Panc1 (cell line): ENCODE data around the gene FXR2. TPM values are rescaled to one million over a fixed set of nuclear protein-coding genes. Genes with fewer than 3 reads are reported as not detected.
"Not testable (repeated sequence)": the region's sequence is repeated elsewhere in the genome, so short reads cannot be mapped to it uniquely, and the experiment has no call there.

ENCODE experiments used
- ATAC-seq: fragments of 200-7000 bp; cut with Tn5 transposase; 2 replicates; pipeline ENCODE4 v1.9.1; 2020; ENCODE audit warnings: mild to moderate bottlenecking, moderate library complexity
- BruUV-seq: library from RNA; stranded (reverse); fragments of 400-500 nt; replicated peaks from 2 replicates; lab custom pipeline; 2021; lab: Mats Ljungman, UMichigan
- CTCF ChIA-PET: fragments of 300-600 bp; sonication (Branson Sonifier 250); formaldehyde crosslinking; loops from one replicate; lab custom pipeline; 2022; ENCODE audit warnings: antibody characterized with exemption; lab: Charles Lee
- POLR2A ChIA-PET: fragments of 300-600 bp; sonication (Branson Sonifier 250); formaldehyde crosslinking; loops from one replicate; lab custom pipeline; 2022; ENCODE audit warnings: antibody characterized with exemption; lab: Charles Lee
- DNase-seq: peaks from one replicate; pipeline ENCODE4 v3.0.0-alpha.2; 2010; ENCODE audit warnings: low read depth, low spot score
- H3K27ac ChIP-seq: 2 replicates; pipeline ENCODE4 v1.5.1; 2011; ENCODE audit warnings: mild to moderate bottlenecking, low read length, inconsistent platforms
- H3K27me3 ChIP-seq: fragments of 200-500 bp; sonication (Bioruptor generic); 2 replicates; pipeline ENCODE4 v1.6.0; 2014; ENCODE audit warnings: low read length, inconsistent platforms; ENCODE audit not compliant: control insufficient read depth, insufficient read depth
- H3K36me3 ChIP-seq: fragments of 200-500 bp; sonication (Bioruptor generic); 2 replicates; pipeline ENCODE4 v1.5.1; 2014; ENCODE audit warnings: inconsistent platforms, mild to moderate bottlenecking, low read length, moderate library complexity; ENCODE audit not compliant: control insufficient read depth, insufficient read depth
- H3K4me1 ChIP-seq: 2 replicates; pipeline ENCODE4 v1.5.1; 2011; ENCODE audit warnings: inconsistent platforms, mild to moderate bottlenecking, low read length, moderate library complexity; ENCODE audit not compliant: control insufficient read depth, insufficient read depth
- H3K4me3 ChIP-seq, 2 experiments: 2 replicates each; pipeline ENCODE4 v1.5.1; 2011 to 2012; ENCODE audit warnings: low read depth in 2 of 2, low read length in 2 of 2, mild to moderate bottlenecking in 2 of 2, inconsistent platforms in 1 of 2, moderate library complexity in 1 of 2
- H3K9me3 ChIP-seq: fragments of 200-500 bp; sonication (Bioruptor generic); 2 replicates; pipeline ENCODE4 v1.5.1; 2014; ENCODE audit warnings: low read depth, mild to moderate bottlenecking, inconsistent platforms, low read length, moderate library complexity; ENCODE audit not compliant: control insufficient read depth, insufficient read depth
- POLR2AphosphoS5 ChIP-seq: IDR thresholded peaks from 2 replicates; pipeline ENCODE4 v1.6.1; 2012; ENCODE audit warnings: mild to moderate bottlenecking, low read depth, low read length, moderate library complexity
- REST ChIP-seq, 2 experiments: IDR thresholded peaks; 2 replicates each; pipeline ENCODE4 v1.6.1; 2011 to 2012; ENCODE audit warnings: low read depth in 2 of 2, control low read depth in 1 of 2, low read length in 1 of 2, mild to moderate bottlenecking in 1 of 2, moderate library complexity in 1 of 2; ENCODE audit not compliant: insufficient read depth in 1 of 2
- SIN3A ChIP-seq: IDR thresholded peaks from 2 replicates; pipeline ENCODE4 v1.6.1; 2012; ENCODE audit warnings: low read depth, mild to moderate bottlenecking, low read length, moderate library complexity, borderline replicate concordance; ENCODE audit not compliant: insufficient read depth
- TCF7L2 ChIP-seq: IDR thresholded peaks from 2 replicates; pipeline ENCODE4 v1.6.1; 2011; ENCODE audit warnings: mild to moderate bottlenecking, low read depth, low read length, inconsistent platforms
- in situ Hi-C: cut with HindIII; loops from 2 replicates; pipeline ENCODE4 v1.10.0; 2016; ENCODE audit warnings: low sequenced_read_pairs, low pct_unique_long_range_greater_than_20kb
- intact Hi-C: fragments of 100-400 bp; cut with micrococcal nuclease; formaldehyde crosslinking; loops from one replicate; pipeline ENCODE4 v1.10.0; 2022; ENCODE audit not compliant: unreplicated experiment
- total RNA-seq: library from RNA; stranded (reverse); gene quantifications from one replicate; pipeline ENCODE4 v1.2.1, GENCODE V29; 2021; ENCODE audit not compliant: unreplicated experiment
- TF ChIP-seq, protein P1 (sequence below): fragments of 450-650 bp; IDR thresholded peaks from 2 replicates; pipeline ENCODE4 v1.5.1; 2017; ENCODE audit warnings: mild to moderate bottlenecking

The FXR2 gene
- total RNA-seq, 1 experiment from 2014 or later, result 39.7 TPM

DNA sequence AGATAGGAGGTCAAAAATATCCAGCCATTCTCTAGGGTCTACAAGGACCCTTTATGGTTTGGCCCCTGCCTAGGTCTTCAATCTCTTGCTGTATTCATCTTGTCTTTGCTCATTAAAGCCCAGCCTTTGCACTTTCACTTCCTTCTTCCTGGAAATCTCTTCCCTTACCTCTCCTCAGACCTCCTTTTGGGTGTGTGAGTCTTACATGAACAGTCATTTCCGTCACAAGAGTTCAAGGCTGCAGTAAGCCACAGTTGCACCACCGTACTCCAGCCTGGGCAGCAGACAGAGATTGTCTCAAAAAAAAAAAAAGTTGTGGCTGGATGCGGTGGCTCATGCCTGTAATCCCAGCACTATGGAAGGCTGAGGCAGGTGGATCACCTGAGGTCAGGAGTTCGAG lies 30.1 kb upstream of the FXR2 start:
- BruUV-seq, result no TSS peak
- H3K4me1 ChIP-seq, result no peaks in the 10 kb centered on the region
- intact Hi-C loops, result no loop called here

DNA sequence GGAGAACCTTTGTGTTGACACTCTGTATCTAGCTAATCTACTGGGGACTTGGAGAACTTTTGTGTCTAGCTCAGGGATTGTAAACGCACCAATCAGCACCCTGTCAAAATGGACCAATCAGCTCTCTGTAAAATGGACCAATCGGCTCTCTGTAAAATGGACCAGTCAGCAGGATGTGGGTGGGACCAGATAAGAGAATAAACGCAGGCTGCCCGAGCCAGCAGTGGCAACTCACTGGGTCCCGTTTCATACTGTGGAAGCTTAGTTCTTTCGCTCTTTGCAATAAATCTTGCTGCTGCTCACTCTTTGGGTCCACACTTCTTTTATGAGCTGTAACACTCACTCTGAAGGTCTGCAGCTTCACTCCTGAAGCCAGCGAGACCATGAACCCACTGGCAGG lies 26.9 kb upstream of the FXR2 start:
- H3K9me3 ChIP-seq, H3K27me3 ChIP-seq, H3K27ac ChIP-seq, DNase-seq, H3K36me3 ChIP-seq, ATAC-seq, H3K4me1 ChIP-seq, H3K4me3 ChIP-seq, intact Hi-C loops, in situ Hi-C loops, BruUV-seq: not testable (repeated sequence)
- CTCF ChIA-PET, result interaction anchor here (0.6 to 1.1 kb wide), 2 partner anchors 16 to 473 kb away, joined by 3 read pairs; no protein-coding TSS in a partner anchor
- POLR2A ChIA-PET, result interaction anchor here (0.6 kb wide), 1 partner anchor 123 kb away, joined by 4 read pairs; no protein-coding TSS in a partner anchor

More for the DNA sequence above, 30.1 kb upstream of the FXR2 start:
- no peaks in the 10 kb centered on the region for H3K27me3 ChIP-seq
- ChIA-PET POLR2A (no interaction called here), CTCF (no interaction called here)
- in situ Hi-C loops, result no loop called here
- H3K27ac ChIP-seq, result no peak overlapping the region
- no peaks in the 10 kb centered on the region for H3K36me3 ChIP-seq
- no peak for TF ChIP-seq REST (IDR thresholded peaks at IDR 0.05; ENCODE audit: insufficient read depth in 1 of 2, low read depth in 2 of 2, low read length in 1 of 2)
- no peak for TF ChIP-seq TCF7L2
- TF ChIP-seq POLR2AphosphoS5, result no peak
- TF ChIP-seq, protein P1, sequence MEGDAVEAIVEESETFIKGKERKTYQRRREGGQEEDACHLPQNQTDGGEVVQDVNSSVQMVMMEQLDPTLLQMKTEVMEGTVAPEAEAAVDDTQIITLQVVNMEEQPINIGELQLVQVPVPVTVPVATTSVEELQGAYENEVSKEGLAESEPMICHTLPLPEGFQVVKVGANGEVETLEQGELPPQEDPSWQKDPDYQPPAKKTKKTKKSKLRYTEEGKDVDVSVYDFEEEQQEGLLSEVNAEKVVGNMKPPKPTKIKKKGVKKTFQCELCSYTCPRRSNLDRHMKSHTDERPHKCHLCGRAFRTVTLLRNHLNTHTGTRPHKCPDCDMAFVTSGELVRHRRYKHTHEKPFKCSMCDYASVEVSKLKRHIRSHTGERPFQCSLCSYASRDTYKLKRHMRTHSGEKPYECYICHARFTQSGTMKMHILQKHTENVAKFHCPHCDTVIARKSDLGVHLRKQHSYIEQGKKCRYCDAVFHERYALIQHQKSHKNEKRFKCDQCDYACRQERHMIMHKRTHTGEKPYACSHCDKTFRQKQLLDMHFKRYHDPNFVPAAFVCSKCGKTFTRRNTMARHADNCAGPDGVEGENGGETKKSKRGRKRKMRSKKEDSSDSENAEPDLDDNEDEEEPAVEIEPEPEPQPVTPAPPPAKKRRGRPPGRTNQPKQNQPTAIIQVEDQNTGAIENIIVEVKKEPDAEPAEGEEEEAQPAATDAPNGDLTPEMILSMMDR, result no peak
- TF ChIP-seq SIN3A, result no peak
- DNase-seq (no peak), ATAC-seq (no peak)
- no peak overlapping the region for H3K4me3 ChIP-seq
- H3K9me3 ChIP-seq, result no peaks in the 10 kb centered on the region

DNA sequence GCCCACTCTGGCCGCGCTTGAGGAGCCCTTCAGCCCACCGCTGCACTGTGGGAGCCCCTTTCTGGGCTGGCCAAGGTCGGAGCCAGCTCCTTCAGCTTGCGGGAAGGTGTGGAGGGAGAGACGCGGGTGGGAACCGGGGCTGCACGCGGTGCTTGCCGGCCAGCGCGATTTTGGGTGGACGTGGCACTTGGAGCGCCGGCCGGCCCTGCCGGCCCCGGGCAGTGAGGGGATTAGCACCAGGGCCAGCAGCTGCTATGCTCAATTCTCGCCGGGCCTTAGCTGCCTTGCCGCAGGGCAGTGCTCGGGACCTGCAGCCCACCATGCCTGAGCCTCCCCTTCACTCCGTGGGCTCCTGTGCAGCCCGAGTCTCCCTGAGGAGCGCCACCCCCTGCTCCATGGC lies 26.1 kb upstream of the FXR2 start:
- Histone ChIP-seq H3K27me3 (no peaks in the 10 kb centered on the region), H3K36me3 (no peaks in the 10 kb centered on the region), H3K4me3 (no peak overlapping the region), H3K27ac (no peak overlapping the region), H3K4me1 (no peaks in the 10 kb centered on the region), H3K9me3 (no peaks in the 10 kb centered on the region)
- ATAC-seq (no peak), DNase-seq (no peak)
- ChIA-PET POLR2A (no interaction called here), CTCF (interaction anchor here (0.6 kb wide), 1 partner anchor 43 kb away, joined by 3 read pairs; no protein-coding TSS in a partner anchor)
- no TSS peak for BruUV-seq
- in situ Hi-C loops (no loop called here), intact Hi-C loops (no loop called here)
- TF ChIP-seq POLR2AphosphoS5 (no peak), TCF7L2 (no peak), SIN3A (no peak), REST (IDR thresholded peaks at IDR 0.05; ENCODE audit: insufficient read depth in 1 of 2, low read depth in 2 of 2, low read length in 1 of 2) (no peak)
- TF ChIP-seq, protein P1, result no peak
